Measurements from ENCODE around the gene ADAM19. TPM values are rescaled to one million over a fixed set of nuclear protein-coding genes. Genes with fewer than 3 reads are reported as not detected.
"Not testable (repeated sequence)": the region's sequence is repeated elsewhere in the genome, so short reads cannot be mapped to it uniquely, and the experiment has no call there.

Gene ADAM19
- total RNA-seq, 2 experiments from 2014 or later = 52.5 to 55.0 TPM

GRCh38 chr5:157429920-157430319, 145.7 kb downstream of the ADAM19 start:
- CTCF ChIA-PET, POLR2A ChIA-PET: not testable (repeated sequence)

Other genes with a start within 250 kb of the ADAM19 start
- 1 to 10 TPM; 1.3 to 1.5 TPM for gene NIPAL4, start 115.6 kb downstream of the ADAM19 start, total RNA-seq
- under 1 TPM; 0.15 to 0.29 TPM for gene SOX30, start 76.7 kb upstream of the ADAM19 start, total RNA-seq
- gene C5orf52, start 95.8 kb upstream of the ADAM19 start, total RNA-seq = not detected
- 10 to 100 TPM; 29.9 to 30.6 TPM for gene THG1L, start 155.6 kb upstream of the ADAM19 start, total RNA-seq
- gene LSM11, start 167.9 kb upstream of the ADAM19 start, total RNA-seq = 1 to 10 TPM; 8.4 to 8.6 TPM